ENCODE measurements around the gene ISG15. TPM values are rescaled to one million over a fixed set of nuclear protein-coding genes. Genes with fewer than 3 reads are reported as not detected.

Gene ISG15
- total and polyA plus RNA-seq, 2 of the 13 experiments (the other 11 are each of a cell fraction or from before 2014, with no cell fraction given) = 42.1 to 54.9 TPM

DNA sequence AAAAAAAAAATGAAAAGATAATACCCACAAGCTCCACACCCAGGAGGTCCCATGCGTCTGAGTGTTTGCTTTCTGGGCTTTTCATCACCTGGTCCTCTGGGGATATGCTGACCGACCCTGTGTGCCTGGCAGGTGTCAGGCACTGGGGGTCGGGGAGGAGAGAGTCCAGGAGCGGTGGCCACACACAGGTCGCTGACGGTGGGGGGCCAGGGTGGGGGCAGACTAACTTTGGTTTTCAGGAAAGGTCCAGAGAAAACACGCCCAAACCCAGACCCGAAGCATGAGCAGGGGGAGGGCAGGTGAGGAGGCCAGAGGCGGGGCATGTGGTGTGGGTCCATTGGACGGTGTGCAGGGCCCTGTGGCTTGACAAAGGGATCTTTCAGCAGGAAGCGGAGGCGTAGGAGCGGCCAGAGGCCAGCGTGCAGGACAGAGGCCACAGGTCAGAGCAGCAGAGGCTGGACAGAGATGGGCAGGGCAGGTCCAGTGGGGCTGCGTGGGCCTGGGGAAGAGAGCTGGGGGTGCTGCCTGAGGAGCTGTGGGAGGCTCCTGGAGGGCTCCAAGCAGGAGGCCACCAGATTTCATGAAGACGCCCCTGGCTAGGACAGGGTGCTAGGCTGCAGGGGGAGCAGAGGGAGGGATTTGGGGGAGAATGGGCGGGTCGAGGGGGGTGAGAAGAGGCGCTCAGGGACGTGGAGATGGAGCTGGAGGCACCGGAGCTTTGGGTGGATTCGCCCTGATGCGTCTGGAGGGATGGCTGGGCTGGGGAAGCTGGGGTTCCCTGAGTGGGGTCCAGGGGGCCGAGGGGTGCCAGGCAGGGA lies 45.0 kb downstream of the ISG15 start (continued):
- TF ChIP-seq, protein P1, sequence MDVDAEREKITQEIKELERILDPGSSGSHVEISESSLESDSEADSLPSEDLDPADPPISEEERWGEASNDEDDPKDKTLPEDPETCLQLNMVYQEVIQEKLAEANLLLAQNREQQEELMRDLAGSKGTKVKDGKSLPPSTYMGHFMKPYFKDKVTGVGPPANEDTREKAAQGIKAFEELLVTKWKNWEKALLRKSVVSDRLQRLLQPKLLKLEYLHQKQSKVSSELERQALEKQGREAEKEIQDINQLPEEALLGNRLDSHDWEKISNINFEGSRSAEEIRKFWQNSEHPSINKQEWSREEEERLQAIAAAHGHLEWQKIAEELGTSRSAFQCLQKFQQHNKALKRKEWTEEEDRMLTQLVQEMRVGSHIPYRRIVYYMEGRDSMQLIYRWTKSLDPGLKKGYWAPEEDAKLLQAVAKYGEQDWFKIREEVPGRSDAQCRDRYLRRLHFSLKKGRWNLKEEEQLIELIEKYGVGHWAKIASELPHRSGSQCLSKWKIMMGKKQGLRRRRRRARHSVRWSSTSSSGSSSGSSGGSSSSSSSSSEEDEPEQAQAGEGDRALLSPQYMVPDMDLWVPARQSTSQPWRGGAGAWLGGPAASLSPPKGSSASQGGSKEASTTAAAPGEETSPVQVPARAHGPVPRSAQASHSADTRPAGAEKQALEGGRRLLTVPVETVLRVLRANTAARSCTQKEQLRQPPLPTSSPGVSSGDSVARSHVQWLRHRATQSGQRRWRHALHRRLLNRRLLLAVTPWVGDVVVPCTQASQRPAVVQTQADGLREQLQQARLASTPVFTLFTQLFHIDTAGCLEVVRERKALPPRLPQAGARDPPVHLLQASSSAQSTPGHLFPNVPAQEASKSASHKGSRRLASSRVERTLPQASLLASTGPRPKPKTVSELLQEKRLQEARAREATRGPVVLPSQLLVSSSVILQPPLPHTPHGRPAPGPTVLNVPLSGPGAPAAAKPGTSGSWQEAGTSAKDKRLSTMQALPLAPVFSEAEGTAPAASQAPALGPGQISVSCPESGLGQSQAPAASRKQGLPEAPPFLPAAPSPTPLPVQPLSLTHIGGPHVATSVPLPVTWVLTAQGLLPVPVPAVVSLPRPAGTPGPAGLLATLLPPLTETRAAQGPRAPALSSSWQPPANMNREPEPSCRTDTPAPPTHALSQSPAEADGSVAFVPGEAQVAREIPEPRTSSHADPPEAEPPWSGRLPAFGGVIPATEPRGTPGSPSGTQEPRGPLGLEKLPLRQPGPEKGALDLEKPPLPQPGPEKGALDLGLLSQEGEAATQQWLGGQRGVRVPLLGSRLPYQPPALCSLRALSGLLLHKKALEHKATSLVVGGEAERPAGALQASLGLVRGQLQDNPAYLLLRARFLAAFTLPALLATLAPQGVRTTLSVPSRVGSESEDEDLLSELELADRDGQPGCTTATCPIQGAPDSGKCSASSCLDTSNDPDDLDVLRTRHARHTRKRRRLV (CRISPR knock-in tag; IDR thresholded peaks at IDR 0.05) = 0 out of 2 replicates have a peak, but pooled peaks have one; percentile 13
- TF ChIP-seq ZSCAN9 (CRISPR knock-in tag; IDR thresholded peaks at IDR 0.05; ENCODE audit: borderline replicate concordance) (no peak), ZNF816 (CRISPR knock-in tag; IDR thresholded peaks at IDR 0.05; ENCODE audit: borderline replicate concordance) (no peak), THAP11 (CRISPR knock-in tag; IDR thresholded peaks at IDR 0.05) (peak; percentile 60; the same call in 1 of the 2 replicates), ZNF160 (CRISPR knock-in tag; IDR thresholded peaks at IDR 0.05) (peak; percentile 69; the same call in 1 of the 2 replicates), ZNF354B (CRISPR knock-in tag; IDR thresholded peaks at IDR 0.05) (no peak), TOPORS (CRISPR knock-in tag; IDR thresholded peaks at IDR 0.05) (no peak), ZFYVE20 (CRISPR knock-in tag; IDR thresholded peaks at IDR 0.05; ENCODE audit: borderline replicate concordance, low read depth) (no peak), EHMT2 (IDR thresholded peaks at IDR 0.05; ENCODE audit: borderline replicate concordance, low read depth, low read length) (no peak)
- TF ChIP-seq, protein P2, sequence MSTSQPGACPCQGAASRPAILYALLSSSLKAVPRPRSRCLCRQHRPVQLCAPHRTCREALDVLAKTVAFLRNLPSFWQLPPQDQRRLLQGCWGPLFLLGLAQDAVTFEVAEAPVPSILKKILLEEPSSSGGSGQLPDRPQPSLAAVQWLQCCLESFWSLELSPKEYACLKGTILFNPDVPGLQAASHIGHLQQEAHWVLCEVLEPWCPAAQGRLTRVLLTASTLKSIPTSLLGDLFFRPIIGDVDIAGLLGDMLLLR (CRISPR knock-in tag; IDR thresholded peaks at IDR 0.05) = peak; percentile 80; the same call in 1 of the 2 replicates
- TF ChIP-seq, protein P3, sequence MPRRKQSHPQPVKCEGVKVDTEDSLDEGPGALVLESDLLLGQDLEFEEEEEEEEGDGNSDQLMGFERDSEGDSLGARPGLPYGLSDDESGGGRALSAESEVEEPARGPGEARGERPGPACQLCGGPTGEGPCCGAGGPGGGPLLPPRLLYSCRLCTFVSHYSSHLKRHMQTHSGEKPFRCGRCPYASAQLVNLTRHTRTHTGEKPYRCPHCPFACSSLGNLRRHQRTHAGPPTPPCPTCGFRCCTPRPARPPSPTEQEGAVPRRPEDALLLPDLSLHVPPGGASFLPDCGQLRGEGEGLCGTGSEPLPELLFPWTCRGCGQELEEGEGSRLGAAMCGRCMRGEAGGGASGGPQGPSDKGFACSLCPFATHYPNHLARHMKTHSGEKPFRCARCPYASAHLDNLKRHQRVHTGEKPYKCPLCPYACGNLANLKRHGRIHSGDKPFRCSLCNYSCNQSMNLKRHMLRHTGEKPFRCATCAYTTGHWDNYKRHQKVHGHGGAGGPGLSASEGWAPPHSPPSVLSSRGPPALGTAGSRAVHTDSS (CRISPR knock-in tag; conservative IDR thresholded peaks at IDR 0.05) = no peak
- TF ChIP-seq, protein P4, sequence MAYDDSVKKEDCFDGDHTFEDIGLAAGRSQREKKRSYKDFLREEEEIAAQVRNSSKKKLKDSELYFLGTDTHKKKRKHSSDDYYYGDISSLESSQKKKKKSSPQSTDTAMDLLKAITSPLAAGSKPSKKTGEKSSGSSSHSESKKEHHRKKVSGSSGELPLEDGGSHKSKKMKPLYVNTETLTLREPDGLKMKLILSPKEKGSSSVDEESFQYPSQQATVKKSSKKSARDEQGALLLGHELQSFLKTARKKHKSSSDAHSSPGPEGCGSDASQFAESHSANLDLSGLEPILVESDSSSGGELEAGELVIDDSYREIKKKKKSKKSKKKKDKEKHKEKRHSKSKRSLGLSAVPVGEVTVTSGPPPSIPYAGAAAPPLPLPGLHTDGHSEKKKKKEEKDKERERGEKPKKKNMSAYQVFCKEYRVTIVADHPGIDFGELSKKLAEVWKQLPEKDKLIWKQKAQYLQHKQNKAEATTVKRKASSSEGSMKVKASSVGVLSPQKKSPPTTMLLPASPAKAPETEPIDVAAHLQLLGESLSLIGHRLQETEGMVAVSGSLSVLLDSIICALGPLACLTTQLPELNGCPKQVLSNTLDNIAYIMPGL (CRISPR knock-in tag; IDR thresholded peaks at IDR 0.05; ENCODE audit: borderline replicate concordance in 1 of 2, low read depth in 1 of 2) = peak; percentile 52 to 56; a peak in 2 of 4 replicates
- TF ChIP-seq, protein P5, sequence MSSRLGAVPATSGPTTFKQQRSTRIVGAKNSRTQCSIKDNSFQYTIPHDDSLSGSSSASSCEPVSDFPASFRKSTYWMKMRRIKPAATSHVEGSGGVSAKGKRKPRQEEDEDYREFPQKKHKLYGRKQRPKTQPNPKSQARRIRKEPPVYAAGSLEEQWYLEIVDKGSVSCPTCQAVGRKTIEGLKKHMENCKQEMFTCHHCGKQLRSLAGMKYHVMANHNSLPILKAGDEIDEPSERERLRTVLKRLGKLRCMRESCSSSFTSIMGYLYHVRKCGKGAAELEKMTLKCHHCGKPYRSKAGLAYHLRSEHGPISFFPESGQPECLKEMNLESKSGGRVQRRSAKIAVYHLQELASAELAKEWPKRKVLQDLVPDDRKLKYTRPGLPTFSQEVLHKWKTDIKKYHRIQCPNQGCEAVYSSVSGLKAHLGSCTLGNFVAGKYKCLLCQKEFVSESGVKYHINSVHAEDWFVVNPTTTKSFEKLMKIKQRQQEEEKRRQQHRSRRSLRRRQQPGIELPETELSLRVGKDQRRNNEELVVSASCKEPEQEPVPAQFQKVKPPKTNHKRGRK (CRISPR knock-in tag; IDR thresholded peaks at IDR 0.05) = no peak
- TF ChIP-seq, protein P6, sequence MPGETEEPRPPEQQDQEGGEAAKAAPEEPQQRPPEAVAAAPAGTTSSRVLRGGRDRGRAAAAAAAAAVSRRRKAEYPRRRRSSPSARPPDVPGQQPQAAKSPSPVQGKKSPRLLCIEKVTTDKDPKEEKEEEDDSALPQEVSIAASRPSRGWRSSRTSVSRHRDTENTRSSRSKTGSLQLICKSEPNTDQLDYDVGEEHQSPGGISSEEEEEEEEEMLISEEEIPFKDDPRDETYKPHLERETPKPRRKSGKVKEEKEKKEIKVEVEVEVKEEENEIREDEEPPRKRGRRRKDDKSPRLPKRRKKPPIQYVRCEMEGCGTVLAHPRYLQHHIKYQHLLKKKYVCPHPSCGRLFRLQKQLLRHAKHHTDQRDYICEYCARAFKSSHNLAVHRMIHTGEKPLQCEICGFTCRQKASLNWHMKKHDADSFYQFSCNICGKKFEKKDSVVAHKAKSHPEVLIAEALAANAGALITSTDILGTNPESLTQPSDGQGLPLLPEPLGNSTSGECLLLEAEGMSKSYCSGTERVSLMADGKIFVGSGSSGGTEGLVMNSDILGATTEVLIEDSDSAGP (CRISPR knock-in tag; IDR thresholded peaks at IDR 0.05; ENCODE audit: borderline replicate concordance) = peak; percentile 46; the same call in 1 of the 2 replicates

Data from HepG2 (cell line).